Hematopoietic multipotent progenitor cell treated with erythropoietin and hydrocortisone succinate and interleukin-3 and kit ligand, for 15 days (in vitro differentiated cells): ENCODE data around the gene SART1.
"Not testable (repeated sequence)": the region's sequence is repeated elsewhere in the genome, so short reads cannot be mapped to it uniquely, and the experiment has no call there.

Experiments used
- DNase-seq: peaks from one replicate; pipeline ENCODE4 v3.0.0-alpha.2; 2015; ENCODE audit warnings: low spot score

The SART1 gene

DNA sequence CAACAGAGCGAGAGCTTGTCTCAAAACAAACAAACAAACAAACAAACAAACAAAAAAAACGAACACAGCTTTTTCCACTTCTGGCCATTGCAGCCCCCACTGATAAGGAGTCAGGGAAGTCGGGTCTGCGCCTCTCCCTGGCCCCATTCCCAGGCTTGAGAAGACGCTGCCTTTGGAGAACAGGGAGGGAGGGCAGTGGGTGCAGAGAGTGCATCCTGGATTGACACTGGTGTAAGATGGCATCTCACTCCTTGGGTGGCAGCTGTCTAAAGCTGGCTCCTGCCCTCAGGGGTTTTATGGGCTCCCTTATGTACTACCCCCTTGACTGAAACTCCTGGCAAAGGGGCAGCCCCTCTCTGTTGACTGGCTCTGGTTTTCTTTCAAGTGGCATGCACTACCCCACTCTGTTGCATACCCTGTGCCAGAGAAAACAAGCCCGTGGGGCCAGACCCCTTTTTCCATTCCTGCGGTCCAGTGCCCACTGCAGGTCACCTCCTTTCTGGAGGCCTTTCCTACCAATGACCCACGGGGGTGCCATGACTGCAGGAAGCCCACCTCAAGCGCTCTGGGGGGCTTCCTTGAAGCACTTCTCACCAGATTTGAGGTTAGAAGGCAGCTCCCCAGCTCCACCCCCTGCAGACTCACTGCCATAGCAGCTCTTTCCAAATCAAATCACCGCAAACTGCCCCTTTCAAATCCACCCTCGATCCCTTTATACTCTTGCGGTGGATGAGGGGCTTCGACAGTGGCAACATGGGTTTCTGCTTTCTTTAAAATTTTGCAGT, 29.6 kb upstream of the SART1 start:
- no peak for DNase-seq

DNA sequence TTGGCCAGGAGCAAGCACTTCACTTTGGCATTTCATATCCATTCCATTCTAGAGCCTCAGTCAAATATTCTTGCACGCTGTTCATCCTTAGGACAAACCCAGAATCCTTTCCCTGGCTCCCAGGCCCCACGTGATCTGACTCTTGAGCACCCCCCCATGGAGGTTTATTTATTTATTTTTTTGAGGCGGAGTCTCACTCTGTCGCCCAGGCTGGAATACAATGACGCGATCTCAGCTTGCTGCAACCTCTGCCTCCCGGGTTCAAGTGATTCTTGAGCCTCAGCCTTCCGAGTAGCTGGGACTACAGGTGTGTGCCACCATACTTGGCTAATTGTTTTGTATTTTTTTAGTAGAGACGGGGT, 29.0 kb upstream of the SART1 start:
- DNase-seq = peak; percentile 54

DNA sequence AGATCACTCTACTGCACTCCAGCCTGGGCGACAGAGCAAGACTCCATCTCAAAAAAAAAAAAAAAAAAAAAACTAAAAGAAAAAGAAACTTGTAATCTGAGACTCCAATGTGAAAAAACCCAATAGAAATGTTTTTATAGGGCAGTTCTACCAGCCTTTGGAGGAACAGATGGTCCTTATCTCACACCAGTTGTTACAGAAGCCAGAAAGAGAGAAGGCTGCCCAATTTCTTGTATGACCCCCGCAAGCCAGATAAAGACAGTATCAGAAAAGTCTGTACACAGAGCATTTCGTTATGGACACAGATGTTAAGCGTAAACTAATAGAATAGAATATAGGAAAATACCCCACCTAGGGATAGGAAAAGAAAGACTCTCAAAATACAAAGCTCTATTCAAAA, 27.5 kb upstream of the SART1 start:
- peak; percentile 84 for DNase-seq

DNA sequence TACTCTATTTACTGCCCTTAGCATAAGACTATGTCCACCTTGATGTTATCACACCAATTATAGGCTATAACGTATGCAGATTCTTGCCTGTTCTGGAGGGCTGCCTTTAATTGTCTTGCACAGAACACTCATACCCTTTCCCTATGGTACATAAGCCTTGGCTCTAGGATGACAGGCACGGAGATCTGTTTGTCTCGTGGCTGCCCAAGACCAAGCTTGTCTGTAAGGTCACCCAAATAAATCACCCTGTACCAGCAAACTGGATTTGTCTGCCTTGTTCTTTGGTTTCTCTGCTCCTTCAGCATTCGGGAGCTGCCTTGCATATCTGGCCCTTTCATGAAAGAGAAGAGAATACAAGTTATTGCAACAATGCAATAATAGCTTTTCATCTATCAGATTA, 23.8 kb upstream of the SART1 start:
- DNase-seq = no peak

DNA sequence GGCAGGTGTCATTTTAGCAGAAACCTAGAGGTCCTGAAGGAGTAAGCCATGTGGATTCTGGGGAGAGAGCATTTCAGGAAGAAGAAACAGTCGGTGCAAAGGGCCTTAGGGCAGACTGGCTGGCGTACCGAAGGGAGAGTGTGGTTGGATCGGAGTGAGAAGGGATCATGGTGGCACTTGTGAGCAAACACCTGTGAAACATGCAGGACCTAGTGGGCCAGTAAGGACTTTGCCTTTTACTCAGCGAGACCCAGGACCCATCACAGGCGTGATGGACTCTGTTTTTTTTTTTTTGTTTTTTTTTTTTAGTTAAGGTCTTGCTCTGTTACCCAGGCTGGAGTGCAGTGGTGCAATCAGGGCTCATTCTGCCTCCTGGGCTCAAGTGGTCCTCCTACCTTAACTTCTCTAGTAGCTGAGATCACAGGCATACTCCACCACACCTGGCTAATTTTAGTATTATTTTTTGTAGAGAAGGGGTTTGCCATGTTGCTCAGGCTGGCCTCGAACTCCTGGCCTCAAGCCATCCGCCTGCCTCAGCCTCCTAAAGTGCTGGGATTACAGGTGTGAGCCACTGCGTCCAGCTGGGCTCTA, 19.7 kb upstream of the SART1 start:
- DNase-seq = no peak

DNA sequence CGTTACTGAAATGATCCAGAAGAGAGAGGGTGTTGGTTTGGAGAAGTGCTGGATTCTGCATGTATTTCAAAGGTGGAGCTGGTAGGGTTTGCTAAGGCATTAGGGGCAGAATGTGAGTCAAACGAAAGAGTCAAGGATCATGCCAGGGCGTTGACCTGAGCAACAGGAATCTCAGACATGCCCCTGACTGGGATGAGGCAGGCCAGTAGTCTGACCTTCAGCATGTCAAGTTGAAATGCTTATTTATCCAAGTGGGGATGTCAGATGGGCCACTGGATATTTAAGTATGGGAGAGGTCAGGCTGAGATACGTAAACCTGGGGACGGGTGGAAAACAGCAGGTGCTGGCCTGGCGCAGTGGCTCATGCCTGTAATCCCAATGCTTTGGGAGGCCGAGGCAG, 19.0 kb upstream of the SART1 start:
- DNase-seq = no peak

DNA sequence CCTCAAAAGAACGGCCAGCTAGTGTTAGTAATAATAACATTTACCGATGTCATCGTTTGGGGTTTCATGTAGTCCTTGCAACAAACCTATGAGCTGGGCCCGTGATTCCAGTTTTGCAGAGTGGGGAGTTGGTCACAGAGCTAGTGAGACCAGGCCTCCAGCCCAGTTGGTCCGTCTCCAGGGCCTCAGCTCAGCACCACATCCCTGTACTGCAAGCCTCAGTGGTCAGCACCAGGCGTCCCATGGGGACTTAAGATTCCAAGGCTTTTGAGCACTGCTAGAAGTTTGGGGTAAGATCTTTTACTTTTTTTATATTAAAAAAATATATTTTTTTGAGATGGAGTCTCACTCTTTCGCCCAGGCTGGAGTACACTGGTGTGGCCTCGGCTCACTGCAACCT, 17.3 kb upstream of the SART1 start:
- DNase-seq = no peak

DNA sequence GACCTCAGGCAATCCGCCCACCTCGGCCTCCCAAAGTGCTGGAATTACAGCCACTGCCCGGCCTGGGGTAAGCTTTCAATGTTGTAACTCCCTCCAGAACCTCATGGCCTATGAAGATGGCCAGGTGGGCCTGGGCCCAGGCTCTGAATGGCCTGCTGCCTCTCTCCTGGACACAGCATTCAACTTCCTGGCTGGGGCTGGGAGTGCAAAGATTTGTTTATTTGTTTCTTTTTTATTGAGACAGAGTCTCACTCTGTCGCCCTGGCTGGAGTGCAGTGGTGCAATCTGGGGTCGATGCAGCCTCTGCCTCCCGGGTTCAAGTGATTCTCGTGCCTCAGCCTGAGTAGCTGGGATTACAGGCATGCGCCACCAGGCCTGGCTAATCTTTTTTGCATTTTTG, 16.8 kb upstream of the SART1 start:
- DNase-seq = no peak

DNA sequence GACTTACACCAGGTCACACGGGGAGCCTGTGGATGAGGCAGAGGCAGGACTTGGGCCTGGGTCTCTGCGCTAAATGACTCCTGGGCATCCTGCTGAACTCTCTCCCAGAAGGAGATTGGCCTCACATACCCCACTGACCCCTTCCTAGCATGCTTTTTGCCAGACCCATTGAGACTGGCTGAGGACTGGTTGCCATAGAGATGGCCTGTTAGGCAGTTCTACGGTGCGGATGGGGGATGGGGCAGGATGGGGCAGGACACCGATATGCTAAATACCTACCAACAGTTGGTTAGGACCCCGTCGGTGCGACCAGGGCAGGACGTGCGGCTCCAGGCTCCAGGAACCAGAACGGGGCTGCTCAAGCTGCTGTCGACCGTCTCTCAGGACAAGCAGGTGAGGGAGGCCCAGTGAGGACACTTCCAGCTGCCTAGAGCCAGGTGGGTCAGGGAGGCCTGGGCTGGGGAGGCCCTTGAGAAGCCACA, 16.1 kb upstream of the SART1 start, which contains the start of gene TSGA10IP:
TSGA10IP (plus strand) TSS at position 51 of the 482 bp plus-strand sequence; CDS start at position 247, 196 bp downstream.
- no peak for DNase-seq

DNA sequence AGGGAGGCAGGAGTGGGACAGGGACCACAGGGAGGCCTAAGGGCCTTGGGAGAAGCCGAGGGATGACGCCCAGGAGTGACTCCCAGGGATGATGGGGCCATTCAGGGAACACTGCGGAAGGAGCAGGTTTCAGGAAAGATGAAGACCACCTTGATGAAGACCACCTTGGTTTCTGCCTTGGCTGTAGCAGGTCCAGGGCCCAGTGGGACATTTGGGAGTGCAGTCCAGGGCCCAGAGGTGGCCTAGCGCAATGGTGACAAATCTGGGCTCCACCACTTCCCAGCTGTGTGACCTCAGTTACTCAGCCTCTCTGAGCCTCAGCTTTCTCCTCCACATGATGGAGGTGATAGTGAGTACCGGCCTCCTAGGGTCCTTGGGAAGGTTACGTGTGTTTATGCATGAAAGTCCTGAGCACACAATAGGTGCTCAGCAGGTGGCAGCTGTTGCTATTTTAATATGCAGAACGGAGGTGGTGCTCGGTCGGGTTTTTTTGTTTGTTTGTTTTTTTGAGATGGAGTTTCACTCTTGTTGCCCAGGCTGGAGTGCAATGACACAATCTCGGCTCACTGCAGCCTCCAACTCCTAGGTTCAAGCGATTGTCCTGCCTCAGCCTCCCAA, 15.5 kb upstream of the SART1 start:
- DNase-seq = no peak

DNA sequence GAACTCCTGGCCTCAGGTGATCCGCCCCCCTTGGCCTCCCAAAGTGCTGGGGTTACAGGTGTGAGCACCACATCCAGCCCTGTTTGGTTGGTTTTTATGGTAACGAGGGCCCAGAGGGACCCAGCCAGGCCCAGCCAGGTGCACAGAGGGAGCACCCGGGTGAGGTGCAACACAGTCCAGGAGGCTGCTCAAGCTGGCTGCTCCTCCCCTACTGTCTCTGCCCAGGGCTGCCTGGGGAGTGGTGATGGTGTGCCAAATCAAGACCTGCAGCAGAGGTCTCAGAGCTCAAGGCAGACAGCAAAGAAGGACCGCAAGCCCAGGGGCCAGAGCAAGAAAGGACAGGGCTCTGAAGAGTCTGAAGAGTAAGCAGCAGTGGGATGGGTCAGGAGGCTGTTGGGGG, 14.9 kb upstream of the SART1 start:
- no peak for DNase-seq

DNA sequence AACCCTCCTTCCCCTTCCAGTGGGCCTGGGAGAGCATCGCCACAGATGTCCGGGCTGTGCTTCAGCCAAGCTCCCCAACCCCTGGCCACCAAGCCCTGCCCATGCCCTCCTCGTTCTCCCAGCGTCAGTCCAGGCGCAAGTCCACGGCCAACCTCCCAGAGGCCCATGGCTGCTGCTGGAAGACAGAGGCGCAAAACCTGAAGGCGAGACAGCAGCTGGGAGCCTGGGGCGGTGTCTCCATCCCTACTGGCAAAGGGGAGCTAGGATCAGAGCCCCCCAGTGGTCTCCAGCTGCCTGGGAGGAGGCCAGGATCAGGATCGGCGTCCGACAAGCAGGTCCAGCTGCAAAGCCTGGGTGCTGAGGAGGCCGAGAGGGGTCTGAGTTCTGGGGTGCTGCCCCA, 14.4 kb upstream of the SART1 start:
- no peak for DNase-seq

DNA sequence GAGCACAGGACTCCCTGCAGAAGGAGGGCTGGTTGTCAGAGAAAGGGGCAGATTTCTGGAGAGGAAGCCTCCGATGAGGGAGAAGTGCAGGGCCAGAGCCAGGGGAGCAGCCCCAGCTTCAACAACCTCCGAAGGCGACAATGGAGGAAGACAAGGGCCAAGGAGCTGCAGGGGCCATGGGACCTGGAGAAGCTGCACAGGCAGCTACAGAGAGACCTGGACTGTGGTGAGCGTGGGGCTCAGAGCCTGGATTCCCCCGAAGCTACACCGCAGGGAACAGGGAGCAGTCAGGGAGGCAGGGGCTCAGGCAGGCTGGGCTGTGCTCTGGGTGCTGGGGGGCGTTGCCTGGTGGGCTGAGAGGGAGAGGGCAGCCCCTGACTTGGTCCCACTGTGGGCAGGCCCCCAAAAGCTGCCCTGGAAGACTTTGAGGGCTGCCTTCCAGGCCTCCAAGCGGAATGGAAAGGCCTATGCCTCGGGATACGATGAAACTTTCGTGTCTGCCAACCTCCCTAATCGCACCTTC, 13.9 kb upstream of the SART1 start:
- DNase-seq = no peak

DNA sequence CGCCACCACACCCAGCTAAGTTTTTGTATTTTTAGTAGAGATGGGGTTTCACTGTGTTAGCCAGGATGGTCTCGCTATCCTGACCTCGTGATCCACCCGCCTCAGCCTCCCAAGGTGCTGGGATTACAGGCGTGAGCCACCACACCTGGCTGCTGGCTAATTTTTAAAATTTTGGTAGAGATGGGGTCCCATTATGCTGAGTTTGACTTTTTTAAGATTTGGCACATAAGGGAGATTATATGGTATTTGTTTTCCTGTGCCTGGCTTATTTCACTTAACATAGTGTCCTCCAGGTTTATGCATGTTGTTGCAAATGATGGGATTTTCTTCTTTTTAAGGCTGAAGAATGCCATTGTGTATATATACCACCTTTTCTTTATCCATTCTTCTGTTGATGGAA, 10.8 kb upstream of the SART1 start:
- not testable (repeated sequence) for DNase-seq

DNA sequence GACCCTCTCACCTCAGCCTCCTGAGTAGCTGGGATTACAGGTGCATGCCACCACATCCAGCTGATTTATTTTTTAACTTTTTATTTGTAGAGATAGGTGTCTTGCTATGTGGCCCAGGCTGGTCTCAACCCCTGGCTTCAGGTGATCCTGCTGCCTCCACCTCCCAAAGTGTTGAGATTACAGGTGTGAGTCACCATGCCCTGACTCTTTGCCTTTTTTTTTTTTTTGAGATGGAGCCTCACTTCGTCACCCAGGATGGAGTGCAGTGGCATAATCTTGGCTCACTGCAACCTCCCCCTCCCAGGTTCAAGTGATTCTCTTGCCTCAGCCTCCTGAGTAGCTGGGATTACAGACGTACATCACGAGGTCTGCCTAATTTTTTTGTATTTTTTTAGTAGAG, 9.9 kb upstream of the SART1 start:
- not testable (repeated sequence) for DNase-seq

DNA sequence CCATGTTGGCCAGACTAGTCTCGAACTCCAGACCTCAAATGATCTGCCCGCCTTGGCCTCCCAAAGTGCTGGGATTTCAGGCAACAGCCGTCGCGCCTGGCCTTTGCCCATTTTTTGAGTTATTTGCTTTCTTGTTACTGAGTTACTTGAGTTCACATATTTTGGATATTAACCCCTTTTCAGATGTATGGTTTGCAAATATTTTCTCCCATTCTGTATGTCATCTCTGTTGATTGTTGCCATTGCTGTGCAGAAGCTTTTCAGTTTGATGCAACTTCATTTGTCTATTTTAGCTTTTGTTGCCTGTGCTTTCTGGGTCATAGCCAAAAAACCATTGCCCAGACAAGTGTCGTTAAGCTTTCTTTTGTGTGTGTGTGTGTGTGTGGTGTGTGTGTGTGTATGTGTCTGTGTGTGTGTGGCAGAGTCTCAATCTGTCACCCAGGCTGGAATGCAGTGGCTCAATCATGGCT, 9.4 kb upstream of the SART1 start:
- DNase-seq = no peak

DNA sequence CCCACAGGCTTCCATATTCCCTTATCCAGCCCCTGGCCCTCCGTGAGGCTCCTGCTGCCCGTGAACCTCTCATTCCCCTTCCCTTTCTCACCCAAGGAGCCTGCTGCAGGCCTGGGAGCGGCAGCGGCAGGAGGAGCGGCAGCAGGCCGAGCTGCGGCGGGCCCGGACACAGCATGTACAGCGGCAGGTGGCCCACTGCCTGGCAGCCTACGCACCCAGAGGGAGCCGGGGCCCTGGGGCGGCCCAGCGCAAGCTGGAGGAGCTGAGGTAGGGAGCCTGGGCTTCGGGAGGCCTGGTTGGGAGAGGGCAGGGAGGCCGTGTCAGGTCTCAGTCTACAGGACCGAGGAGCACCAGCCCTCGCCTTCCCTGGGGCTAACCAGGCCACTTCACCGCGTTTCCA, 8.1 kb upstream of the SART1 start:
- DNase-seq = no peak

DNA sequence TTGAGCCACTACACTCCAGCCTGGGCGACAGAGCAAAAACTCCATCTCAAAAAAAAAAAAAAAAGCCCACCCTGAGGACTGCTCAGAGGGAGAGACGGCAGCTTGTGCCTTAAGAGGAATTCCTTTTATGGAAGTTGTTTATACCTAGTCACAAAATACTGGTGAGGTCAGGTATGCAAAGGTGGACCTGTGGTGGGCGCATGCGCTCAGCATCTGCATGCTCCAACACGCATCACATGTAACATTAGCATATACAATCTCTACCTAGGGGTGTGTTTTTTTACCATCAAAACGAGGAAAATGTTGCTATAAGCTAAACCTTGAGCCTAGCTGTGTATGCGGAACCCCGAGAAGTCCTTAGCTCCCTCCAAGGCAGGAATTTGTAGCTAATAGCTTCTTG, 6.8 kb upstream of the SART1 start:
- DNase-seq = no peak

DNA sequence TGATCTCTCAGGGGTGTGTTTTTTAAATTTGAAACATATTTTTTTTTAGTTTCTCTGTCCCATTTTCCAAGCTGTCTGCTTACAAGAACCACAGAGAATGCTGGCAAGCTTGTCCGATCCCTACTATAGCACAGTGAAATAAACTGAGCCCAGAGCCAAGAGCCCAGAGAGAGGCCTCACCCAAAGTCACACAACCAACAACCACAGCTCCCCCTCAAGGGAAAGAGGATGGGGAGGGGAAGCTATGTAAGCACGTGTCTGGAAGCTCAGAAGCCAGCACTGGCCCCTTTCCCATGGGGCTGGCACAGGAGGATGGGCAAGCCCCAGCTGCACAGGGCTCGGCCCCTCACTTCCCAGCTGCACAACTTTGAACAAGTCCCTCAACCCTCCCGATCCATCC, 3.2 kb upstream of the SART1 start:
- no peak for DNase-seq

DNA sequence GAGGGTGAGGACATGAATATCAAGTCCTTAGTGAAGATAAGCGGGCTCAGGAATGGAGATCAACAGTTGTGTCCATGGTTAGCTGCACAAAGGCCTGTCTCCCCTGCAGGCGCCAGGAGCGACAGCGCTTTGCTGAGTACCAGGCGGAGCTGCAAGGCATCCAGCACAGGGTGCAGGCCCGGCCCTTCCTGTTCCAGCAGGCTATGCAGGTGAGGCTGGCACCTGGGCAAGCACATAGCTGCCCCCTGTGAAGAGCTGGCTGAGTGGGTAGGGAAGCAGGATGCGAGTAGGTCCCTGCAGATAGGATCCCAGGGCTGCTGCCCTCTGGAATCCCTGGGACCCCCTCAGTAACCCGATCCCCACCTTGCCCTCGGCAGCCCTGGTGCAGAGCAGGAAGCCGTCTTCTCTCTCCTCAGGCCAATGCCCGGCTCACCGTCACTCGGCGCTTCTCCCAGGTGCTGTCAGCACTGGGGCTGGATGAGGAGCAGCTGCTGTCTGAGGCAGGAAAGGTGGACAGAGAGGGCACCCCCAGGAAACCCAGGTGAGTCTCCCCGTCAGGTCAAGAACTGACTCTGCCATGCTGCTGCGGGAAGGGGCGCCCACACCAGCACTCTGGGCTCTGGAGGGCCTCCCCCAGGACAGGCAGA, 2.6 kb upstream of the SART1 start:
- DNase-seq = no peak

DNA sequence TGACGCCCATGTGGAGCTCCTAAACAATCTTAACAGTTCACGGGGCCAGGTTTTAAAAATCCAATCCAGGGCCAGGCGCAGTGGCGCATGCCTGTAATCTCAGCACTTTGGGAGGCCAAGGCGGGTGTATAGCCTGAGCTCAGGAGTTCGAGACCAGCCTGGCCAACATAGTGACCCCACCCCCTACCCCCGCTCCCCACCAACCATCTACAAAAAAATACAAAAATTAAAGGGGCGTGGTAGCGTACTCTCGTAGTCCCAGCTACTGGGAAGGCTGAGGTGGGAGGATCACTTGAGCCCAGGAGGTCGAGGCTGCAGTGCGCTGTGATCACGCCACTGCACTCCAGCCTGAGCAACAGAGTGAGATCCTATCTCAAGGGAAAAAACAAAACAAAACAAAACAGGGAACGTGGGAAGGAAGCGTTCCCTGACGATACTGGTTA, 689 bp upstream of the SART1 start:
- DNase-seq = no peak

DNA sequence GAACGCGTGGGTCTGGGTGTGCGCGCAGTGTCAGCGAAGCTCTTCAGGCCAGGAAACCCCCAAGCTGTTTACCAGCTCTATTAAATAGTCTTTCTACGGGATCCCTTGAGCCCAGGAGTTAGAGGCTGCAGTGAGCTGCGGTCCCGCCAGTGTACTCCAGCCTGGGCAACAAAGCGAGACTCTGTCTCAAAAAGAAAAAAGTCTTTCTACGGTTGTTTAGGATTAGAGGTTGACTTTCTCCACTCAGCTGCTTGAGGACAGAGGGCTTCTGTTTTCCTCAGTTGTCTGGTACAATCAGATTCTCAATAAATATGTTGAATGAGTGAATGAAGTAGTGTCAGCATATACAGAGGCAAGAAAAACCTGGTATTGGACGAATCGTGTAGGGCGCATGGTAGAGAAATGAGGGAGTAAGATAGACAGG, 619 bp downstream of the SART1 start:
- DNase-seq = no peak
